Spleen (tissue), 11 donors: ENCODE data around the gene PDK4. TPM values are rescaled to one million over a fixed set of nuclear protein-coding genes. Genes with fewer than 3 reads are reported as not detected.

Experiments
- DNase-seq: peaks from one replicate; pipeline ENCODE4 v3.0.0-alpha.2; 2020
- H3K27ac ChIP-seq, 8 donors: fragments of 200-600 bp; sonication (generic) in 7 of 8; 1 replicate in 4 of 8; 2 replicates in 4 of 8; pipeline versions ENCODE4 v1.5.0 to v1.8.0; 2016 to 2021; ENCODE audit warnings: inconsistent platforms in 4 of 8, mild to moderate bottlenecking in 4 of 8, moderate library complexity in 1 of 8
- H3K27me3 ChIP-seq, 7 donors: fragments of 200-600 bp; sonication (generic) in 6 of 7; replicated peaks in 1 of 7; 1 replicate in 4 of 7; 2 replicates in 3 of 7; pipeline versions ENCODE4 v1.5.0 to v1.8.0; 2016 to 2021; ENCODE audit warnings: inconsistent platforms in 3 of 7, mild to moderate bottlenecking in 1 of 7
- H3K36me3 ChIP-seq, 6 donors: fragments of 200-600 bp; sonication (generic) in 5 of 6; 1 replicate in 4 of 6; 2 replicates in 2 of 6; pipeline versions ENCODE4 v1.5.0 to v1.8.0; 2016 to 2021; ENCODE audit warnings: inconsistent platforms in 2 of 6
- H3K4me1 ChIP-seq, 6 donors: fragments of 200-600 bp; sonication (generic) in 5 of 6; 1 replicate in 3 of 6; 2 replicates in 3 of 6; pipeline versions ENCODE4 v1.5.0 to v1.8.0; 2016 to 2021; ENCODE audit warnings: inconsistent platforms in 3 of 6
- H3K4me3 ChIP-seq, 8 donors: fragments of 200-600 bp; sonication (generic) in 7 of 8; 1 replicate in 4 of 8; 2 replicates in 4 of 8; pipeline versions ENCODE4 v1.5.0 to v1.8.0; 2016 to 2021; ENCODE audit warnings: inconsistent platforms in 4 of 8, mild to moderate bottlenecking in 4 of 8, moderate library complexity in 2 of 8
- H3K9me3 ChIP-seq, 8 donors: fragments of 200-600 bp; sonication (generic) in 7 of 8; 1 replicate in 4 of 8; 2 replicates in 4 of 8; pipeline versions ENCODE4 v1.5.0 to v1.8.0; 2016 to 2021; ENCODE audit warnings: inconsistent platforms in 4 of 8
- CTCF ChIP-seq, 11 experiments: fragments of 200-600 bp in 7 of 11; fragments of 450-650 bp in 4 of 11; sonication (generic) in 4 of 11; IDR thresholded peaks in 8 of 11; conservative IDR thresholded peaks in 3 of 11; 1 replicate in 7 of 11; 2 replicates in 4 of 11; pipeline versions ENCODE4 v1.4.0 to v1.8.0; 2016 to 2021; ENCODE audit warnings: antibody characterized with exemption in 11 of 11, inconsistent platforms in 4 of 11, mild to moderate bottlenecking in 1 of 11
- POLR2A ChIP-seq, 3 donors: fragments of 450-650 bp; IDR thresholded peaks; one replicate each; pipeline ENCODE4 v1.5.1; 2017; ENCODE audit warnings: antibody characterized with exemption in 3 of 3, mild to moderate bottlenecking in 1 of 3
- POLR2AphosphoS5 ChIP-seq, 3 donors: sonication (generic); formaldehyde crosslinking; IDR thresholded peaks; one replicate each; pipeline ENCODE4 v1.5.1; 2017; ENCODE audit warnings: antibody characterized with exemption in 3 of 3
- WGBS, 5 donors: extraction: QIAGEN DNeasy Blood & Tissue Kit in 3 of 5; methylation state at CpG; one replicate each; pipeline versions ENCODE4 v1.1.5 to v1.1.7; 2013 to 2018; 5-methylcytosine and 5-hydroxymethylcytosine counted together
- intact Hi-C: fragments of 100-400 bp; cut with DNase I; formaldehyde crosslinking; loops from one replicate; pipeline ENCODE4 v1.15.0; 2023; ENCODE audit warnings: low total_unique reads
- polyA plus RNA-seq, 3 donors: library from polyadenylated mRNA; stranded (reverse); fragments of 200-250 nt; gene quantifications; one replicate each; pipeline ENCODE4 v1.2.1, GENCODE V29; 2013
- total RNA-seq, 7 donors: library from RNA; depleted of rRNA in 3 of 7; stranded (reverse); fragments of >200 nt in 3 of 7; fragmentation: NEBNext Ultra II Directional in 4 of 7; extraction: Animal tissue kit (Norgen Biotek cat#: 25700) in 4 of 7; gene quantifications; one replicate each; pipeline versions ENCODE4 v1.1.0 to v1.2.1, GENCODE V29; 2016 to 2021
- donor health status: healthy with polysubstance abuse.
- donor health status: DM: no; HTN: no; CAD: no; lungs with moderate emphysema.
- donor health status: DM: no; HTN: no; CAD: no.
- donor health status: Bipolar disorder and iron deficiency.
- donor health status: healthy.
- donor health status: DM: no; HTN: no; CAD: no.
- donor health status: DM: yes; HTN: yes; CAD: no.

The PDK4 gene
- total and polyA plus RNA-seq, 10 donors, result 21.1 to 1,055 (median 167) TPM

- 81 to 93% (median 90%) methylated on average over 2 to 3 of the region's 3 CpGs for WGBS, 5 donors
- Histone ChIP-seq H3K27ac (no peak overlapping the region), H3K9me3 (peaks cover 0 to 30% (median 6%) of the 10 kb centered on the region in 8 donors), H3K4me1 (no peaks in the 10 kb centered on the region), H3K36me3 (no peaks in the 10 kb centered on the region), H3K27me3 (no peaks in the 10 kb centered on the region), H3K4me3 (no peak overlapping the region)
- DNase-seq, result no peak
- no peak for TF ChIP-seq POLR2AphosphoS5 (IDR thresholded peaks at IDR 0.05)
- TF ChIP-seq POLR2A (IDR thresholded peaks at IDR 0.05), result no peak
- no peak for TF ChIP-seq CTCF (IDR thresholded peaks at IDR 0.05 in 8 of 11, conservative IDR thresholded peaks at IDR 0.05 in 3 of 11)
- intact Hi-C loops, result no loop called here
Measured at GRCh38 chr7:95620631-95621030, 24.3 kb upstream of the PDK4 start.

GRCh38 chr7:95619921-95620320 lies 23.6 kb upstream of the PDK4 start:
- H3K27me3 ChIP-seq, result no peaks in the 10 kb centered on the region
- TF ChIP-seq CTCF (IDR thresholded peaks at IDR 0.05 in 8 of 11, conservative IDR thresholded peaks at IDR 0.05 in 3 of 11), result no peak
- no peak for TF ChIP-seq POLR2AphosphoS5 (IDR thresholded peaks at IDR 0.05)
- TF ChIP-seq POLR2A (IDR thresholded peaks at IDR 0.05), result no peak
- intact Hi-C loops, result no loop called here
- 45 to 71% (median 53%) methylated on average over 1 of the region's 1 CpG for WGBS, 5 donors
- no peak overlapping the region for H3K27ac ChIP-seq
- no peak overlapping the region for H3K4me3 ChIP-seq
- H3K36me3 ChIP-seq, result no peaks in the 10 kb centered on the region
- H3K9me3 ChIP-seq, result peaks cover 0 to 35% (median 11%) of the 10 kb centered on the region in 8 donors
- H3K4me1 ChIP-seq, result no peaks in the 10 kb centered on the region
- DNase-seq, result no peak

- Histone ChIP-seq H3K36me3 (no peaks in the 10 kb centered on the region), H3K27me3 (no peaks in the 10 kb centered on the region), H3K4me3 (no peak overlapping the region), H3K27ac (no peak overlapping the region), H3K4me1 (no peaks in the 10 kb centered on the region), H3K9me3 (peaks cover 0 to 39% (median 14%) of the 10 kb centered on the region in 8 donors)
- intact Hi-C loops, result no loop called here
- 88 to 93% (median 91%) methylated on average over 2 of the region's 2 CpGs for WGBS, 5 donors
- TF ChIP-seq CTCF (IDR thresholded peaks at IDR 0.05 in 8 of 11, conservative IDR thresholded peaks at IDR 0.05 in 3 of 11), result no peak
- TF ChIP-seq POLR2A (IDR thresholded peaks at IDR 0.05), result no peak
- TF ChIP-seq POLR2AphosphoS5 (IDR thresholded peaks at IDR 0.05), result no peak
- no peak for DNase-seq
Measured at GRCh38 chr7:95619517-95619916, 23.2 kb upstream of the PDK4 start.

GRCh38 chr7:95614442-95614940 lies 18.2 kb upstream of the PDK4 start:
- Histone ChIP-seq H3K27ac (no peak overlapping the region), H3K4me3 (no peak overlapping the region), H3K9me3 (peaks cover 0 to 47% (median 20%) of the 10 kb centered on the region in 8 donors), H3K36me3 (no peaks in the 10 kb centered on the region), H3K4me1 (peaks cover 0 to 25% (median 22%) of the 10 kb centered on the region in 6 donors), H3K27me3 (no peaks in the 10 kb centered on the region)
- intact Hi-C loops, result no loop called here
- DNase-seq, result no peak
- TF ChIP-seq CTCF (IDR thresholded peaks at IDR 0.05 in 8 of 11, conservative IDR thresholded peaks at IDR 0.05 in 3 of 11), result no peak
- no peak for TF ChIP-seq POLR2A (IDR thresholded peaks at IDR 0.05)
- no peak for TF ChIP-seq POLR2AphosphoS5 (IDR thresholded peaks at IDR 0.05)
- 95 to 100% (median 98%) methylated on average over 1 of the region's 1 CpG for WGBS, 5 donors
